GM21723 (cell line): ENCODE results near the gene STX18.
"Not testable (repeated sequence)": the region's sequence is repeated elsewhere in the genome, so short reads cannot be mapped to it uniquely, and the experiment has no call there.

ENCODE experiments used
- ATAC-seq: cut with Tn5 transposase; IDR thresholded peaks from one replicate; pipeline ENCODE4 v1.9.1; 2021; ENCODE audit warnings: mild to moderate bottlenecking, moderate library complexity; ENCODE audit not compliant: unreplicated experiment

Gene STX18

GRCh38 chr4:4558881-4559280 lies 17.0 kb upstream of the STX18 start:
- no peak for ATAC-seq

GRCh38 chr4:4555916-4556315 lies 14.1 kb upstream of the STX18 start:
- no peak for ATAC-seq

GRCh38 chr4:4554234-4554633 lies 12.4 kb upstream of the STX18 start:
- no peak for ATAC-seq

GRCh38 chr4:4552042-4552441 lies 10.2 kb upstream of the STX18 start:
- ATAC-seq, result not testable (repeated sequence)

- ATAC-seq, result not testable (repeated sequence)
Measured at GRCh38 chr4:4550161-4550560, 8.3 kb upstream of the STX18 start.

GRCh38 chr4:4549534-4549933 lies 7.7 kb upstream of the STX18 start:
- no peak for ATAC-seq

GRCh38 chr4:4542774-4543485 lies 1.1 kb upstream of the STX18 start:
- no peak for ATAC-seq

GRCh38 chr4:4541040-4541631 lies 712 bp downstream of the STX18 start:
- ATAC-seq, result peak; percentile 42

GRCh38 chr4:4539481-4539880 lies 2.4 kb downstream of the STX18 start:
- no peak for ATAC-seq

GRCh38 chr4:4535590-4535989 lies 6.3 kb downstream of the STX18 start:
- no peak for ATAC-seq

GRCh38 chr4:4534515-4535145 lies 7.2 kb downstream of the STX18 start:
- ATAC-seq, result no peak

GRCh38 chr4:4533461-4534169 lies 8.2 kb downstream of the STX18 start:
- ATAC-seq, result no peak

- no peak for ATAC-seq
Measured at GRCh38 chr4:4532371-4533154, 9.3 kb downstream of the STX18 start.

- no peak for ATAC-seq
Measured at GRCh38 chr4:4529392-4529791, 12.5 kb downstream of the STX18 start.

GRCh38 chr4:4526401-4526800 lies 15.4 kb downstream of the STX18 start:
- no peak for ATAC-seq

GRCh38 chr4:4524364-4524763 lies 17.5 kb downstream of the STX18 start:
- ATAC-seq, result peak; percentile 97

- no peak for ATAC-seq
Measured at GRCh38 chr4:4521731-4522130, 20.1 kb downstream of the STX18 start.

GRCh38 chr4:4521136-4521535 lies 20.7 kb downstream of the STX18 start:
- no peak for ATAC-seq

GRCh38 chr4:4519297-4519894 lies 22.5 kb downstream of the STX18 start:
- no peak for ATAC-seq

- ATAC-seq, result no peak
Measured at GRCh38 chr4:4518747-4519146, 23.1 kb downstream of the STX18 start.
